A172 (cell line): Measurements from ENCODE around the gene DPYD. TPM values are rescaled to one million over a fixed set of nuclear protein-coding genes. Genes with fewer than 3 reads are reported as not detected.

Source experiments
- DNase-seq: peaks from one replicate; pipeline ENCODE4 v3.0.0-alpha.2; 2015; ENCODE audit warnings: low spot score
- total RNA-seq: library from RNA; depleted of rRNA; stranded (reverse); fragments of >200 nt; shearing (Covaris generic); gene quantifications from 2 replicates; pipeline ENCODE4 v1.2.3, GENCODE V29; 2014

Gene DPYD
- total RNA-seq, 1 experiment from 2014 or later = 30.7 TPM

DNA sequence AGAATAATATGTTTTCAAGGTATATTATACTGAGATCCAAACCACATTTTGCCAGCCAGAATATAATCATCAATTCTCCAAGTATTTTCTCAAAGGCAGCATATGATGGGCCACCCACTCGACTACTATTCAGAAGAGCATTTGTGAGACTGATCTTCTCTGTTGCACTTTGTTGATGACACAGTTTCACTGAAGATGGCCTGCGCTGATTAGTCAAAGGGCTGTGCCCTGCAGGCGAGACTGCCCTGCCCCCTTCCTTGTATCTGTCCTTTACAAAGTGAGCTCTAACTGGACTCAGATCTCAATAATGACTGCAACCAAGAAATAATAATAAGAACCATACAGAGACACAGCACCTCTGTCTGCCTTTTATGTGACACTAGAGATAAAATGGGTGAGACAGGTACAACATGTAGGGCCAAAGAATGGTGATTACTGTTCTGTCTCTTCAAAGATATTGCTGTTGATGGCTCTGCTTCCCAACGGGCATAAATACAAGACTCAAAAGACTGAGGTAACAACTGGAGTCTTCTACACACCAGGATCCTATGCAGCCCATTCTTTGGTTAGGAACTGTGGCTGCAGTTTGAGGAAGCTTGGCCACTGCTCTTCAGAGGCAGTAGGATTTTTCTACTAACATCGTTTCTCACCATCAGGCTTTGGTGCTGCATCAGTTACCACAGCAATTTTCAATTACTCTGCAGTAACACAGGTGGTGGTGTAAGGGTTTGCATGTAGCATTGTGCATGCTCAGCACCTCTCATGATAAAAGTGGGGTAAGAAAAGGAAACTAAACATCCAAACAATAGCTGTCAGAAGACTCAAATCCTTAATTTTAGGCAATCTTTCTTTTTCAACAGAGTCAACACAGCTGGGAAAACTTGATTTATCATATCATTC lies 718.1 kb downstream of the DPYD start:
- no peak for DNase-seq

DNA sequence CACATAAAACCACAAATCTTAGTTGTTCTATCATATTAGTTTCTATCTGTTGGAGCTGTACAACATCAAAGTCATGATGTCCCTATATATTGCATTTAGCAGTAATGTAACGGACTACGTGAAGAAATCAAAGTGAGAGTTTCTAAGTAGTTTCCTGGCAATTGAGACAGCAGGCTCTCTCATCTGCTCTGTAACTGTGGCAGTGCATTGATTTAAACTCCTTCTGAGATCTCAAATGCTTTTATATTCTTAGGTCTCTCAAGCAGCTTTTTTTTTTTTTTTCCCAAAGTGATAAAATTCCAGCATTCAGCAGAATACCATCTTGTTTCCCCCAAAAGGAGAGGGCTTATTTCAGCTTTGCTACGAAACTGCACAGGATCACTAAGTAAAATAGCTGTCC lies 719.2 kb downstream of the DPYD start:
- no peak for DNase-seq

DNA sequence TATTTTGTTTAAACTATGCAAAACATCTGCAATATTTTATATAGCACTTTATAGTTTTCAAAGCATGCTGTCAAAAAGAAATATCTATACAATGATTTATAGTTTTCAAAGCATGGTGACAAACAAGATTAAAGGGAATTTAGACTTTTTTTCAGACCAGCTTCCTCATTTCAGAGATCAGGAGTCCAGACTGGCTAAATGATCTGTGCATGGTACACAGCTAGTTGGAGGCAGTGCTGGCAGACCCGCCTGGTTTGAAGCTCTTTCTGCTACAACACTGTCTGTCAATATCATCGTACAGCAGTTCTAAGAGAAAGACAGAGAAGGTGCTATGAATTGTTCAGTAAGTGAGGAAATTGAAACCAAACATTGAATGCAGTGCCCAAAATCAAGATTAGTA lies 720.2 kb downstream of the DPYD start:
- no peak for DNase-seq

DNA sequence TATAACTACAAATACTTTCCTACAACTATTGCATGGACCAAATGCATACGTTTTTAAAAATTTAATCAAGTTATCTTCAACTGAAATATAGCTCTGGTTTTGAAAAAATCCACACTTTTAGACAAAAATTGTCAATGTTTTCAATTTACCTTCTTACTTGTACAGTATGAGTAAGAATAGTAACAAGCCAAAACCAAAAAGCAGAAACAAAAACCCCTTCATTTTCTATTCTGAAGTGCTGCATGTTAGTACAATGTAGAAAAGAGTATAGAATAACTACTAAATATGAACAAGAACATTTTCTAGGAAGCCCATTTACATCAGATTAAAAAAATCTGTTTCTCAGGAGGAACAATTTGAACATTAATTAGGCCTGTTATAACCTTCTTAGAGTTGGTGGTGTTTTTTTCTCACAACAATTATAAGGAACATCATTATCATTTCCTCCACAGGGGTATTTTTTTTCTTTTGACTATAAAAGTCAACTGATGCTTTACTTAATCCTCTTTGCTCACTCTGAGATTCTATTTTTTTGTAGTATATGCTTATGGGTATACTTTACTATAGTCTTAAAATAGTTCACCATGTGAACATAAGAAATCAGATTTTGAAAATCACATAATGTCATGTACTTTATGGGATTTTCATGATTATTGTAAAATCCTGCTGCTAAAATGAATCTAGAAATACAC lies 723.9 kb downstream of the DPYD start:
- DNase-seq = no peak

DNA sequence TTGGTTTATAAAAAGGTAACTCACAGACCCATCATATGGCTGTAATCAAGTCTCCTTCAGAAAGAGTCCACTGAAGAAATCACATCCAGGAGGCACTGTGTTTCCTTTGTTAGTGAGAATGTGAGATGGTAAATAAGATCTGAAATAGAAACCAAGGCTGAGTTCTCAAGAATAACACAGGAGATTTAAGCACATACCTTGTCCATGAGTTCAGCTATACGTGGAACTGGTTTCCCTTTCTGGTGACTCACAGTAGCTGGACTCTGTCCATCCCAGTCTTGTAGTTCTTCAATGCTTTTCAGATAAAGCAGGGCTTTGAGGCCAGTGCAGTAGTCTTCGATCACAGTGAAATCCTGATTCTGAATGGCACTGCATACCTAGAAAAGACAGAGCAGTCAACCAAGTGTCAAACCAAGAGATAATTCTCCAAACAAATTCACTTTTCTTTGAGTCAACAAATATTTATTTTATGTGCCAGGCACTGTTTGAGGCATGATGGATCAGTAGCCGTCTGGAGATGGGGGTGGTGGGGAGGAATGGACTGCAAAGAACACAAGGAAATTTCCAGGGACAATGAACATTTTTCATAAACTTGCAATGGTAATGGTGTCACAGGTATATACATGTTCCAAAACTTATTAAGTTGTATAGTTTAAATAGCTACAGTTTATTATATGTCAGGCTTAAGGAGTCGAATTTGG lies 727.8 kb downstream of the DPYD start:
- DNase-seq = peak; percentile 92

- peak; percentile 11 for DNase-seq
Observed at GRCh38 chr1:97190326-97190725, 730.5 kb downstream of the DPYD start.

GRCh38 chr1:97186381-97186780 lies 734.5 kb downstream of the DPYD start:
- peak; percentile 10 for DNase-seq

DNA sequence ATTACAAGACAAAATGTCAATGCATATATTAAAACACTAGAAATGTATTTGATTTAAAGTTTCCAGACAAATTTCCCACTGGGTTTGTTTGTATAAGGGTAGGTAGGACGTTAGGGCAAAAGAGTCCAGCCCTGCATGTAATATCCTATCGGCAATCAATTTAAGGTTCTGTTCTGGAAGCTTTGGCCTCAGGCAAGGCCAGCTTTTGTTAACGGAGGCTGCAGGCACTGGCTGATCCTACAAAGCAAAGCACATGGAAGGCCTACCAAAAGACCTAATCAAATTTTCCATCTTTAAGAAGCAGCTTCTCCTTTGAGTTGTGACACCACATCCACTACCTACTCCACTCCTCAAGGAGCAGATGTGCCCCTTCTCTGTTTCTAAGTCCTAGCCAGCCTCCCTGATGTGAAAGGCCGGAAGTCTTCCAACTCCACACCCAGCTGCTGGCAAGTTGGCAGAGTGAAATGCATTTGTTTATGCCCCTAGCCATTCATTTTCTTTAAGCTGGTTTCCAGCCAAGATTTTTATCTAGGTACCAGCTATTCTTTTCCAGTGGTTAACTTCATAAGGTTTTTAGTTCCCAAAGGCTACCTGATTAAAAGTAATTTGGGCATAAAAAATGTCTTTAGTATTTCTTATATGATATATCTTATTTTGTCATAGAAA lies 746.7 kb downstream of the DPYD start:
- DNase-seq = peak; percentile 21

GRCh38 chr1:97170300-97170699 lies 750.5 kb downstream of the DPYD start:
- DNase-seq = no peak

- DNase-seq = no peak
Observed at GRCh38 chr1:97168056-97168455, 752.8 kb downstream of the DPYD start.

- no peak for DNase-seq
Observed at GRCh38 chr1:97167246-97167645, 753.6 kb downstream of the DPYD start.

GRCh38 chr1:97166626-97167025 lies 754.2 kb downstream of the DPYD start:
- DNase-seq = no peak

DNA sequence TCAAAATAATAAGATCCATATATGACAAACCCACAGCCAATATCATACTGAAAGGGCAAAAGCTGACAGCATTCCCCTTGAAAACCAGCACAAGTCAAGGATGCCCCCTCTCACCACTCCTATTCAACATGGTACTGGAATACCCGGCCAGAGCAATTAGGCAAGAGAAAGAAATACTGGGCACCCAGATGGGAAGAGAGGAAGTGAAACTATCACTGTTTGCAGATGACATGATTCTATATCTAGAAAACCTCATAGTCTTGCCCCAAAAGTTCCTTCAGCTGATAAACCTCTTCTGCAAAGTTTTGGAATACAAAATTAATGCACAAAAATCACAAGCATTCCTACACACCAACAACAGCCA lies 756.6 kb downstream of the DPYD start:
- DNase-seq = no peak

GRCh38 chr1:97163591-97164275 lies 757.1 kb downstream of the DPYD start:
- no peak for DNase-seq

DNA sequence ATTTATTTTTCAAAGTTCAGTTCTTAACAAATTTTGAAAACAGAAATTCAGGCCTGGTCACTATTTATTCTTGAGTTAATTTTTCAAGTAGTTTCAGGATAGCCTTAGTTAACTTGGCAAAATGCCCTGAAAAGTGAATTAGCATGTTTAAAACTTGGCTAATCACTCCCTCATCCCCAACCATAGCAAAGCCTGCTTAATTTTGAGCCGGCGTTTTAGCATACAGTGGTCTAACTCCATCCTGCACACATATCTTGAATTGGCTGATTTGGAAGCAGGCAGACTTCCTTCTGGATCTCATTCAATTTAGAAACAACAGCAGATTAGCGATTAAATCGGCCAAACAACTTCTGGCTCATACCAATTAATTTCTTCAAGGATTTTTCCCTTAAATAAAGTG lies 760.0 kb downstream of the DPYD start:
- DNase-seq = no peak

GRCh38 chr1:97159342-97159741 lies 761.5 kb downstream of the DPYD start:
- no peak for DNase-seq

- DNase-seq = no peak
Observed at GRCh38 chr1:97158691-97159096, 762.1 kb downstream of the DPYD start.

GRCh38 chr1:97157991-97158390 lies 762.8 kb downstream of the DPYD start:
- DNase-seq = no peak

GRCh38 chr1:97151651-97152050 lies 769.2 kb downstream of the DPYD start:
- no peak for DNase-seq

DNA sequence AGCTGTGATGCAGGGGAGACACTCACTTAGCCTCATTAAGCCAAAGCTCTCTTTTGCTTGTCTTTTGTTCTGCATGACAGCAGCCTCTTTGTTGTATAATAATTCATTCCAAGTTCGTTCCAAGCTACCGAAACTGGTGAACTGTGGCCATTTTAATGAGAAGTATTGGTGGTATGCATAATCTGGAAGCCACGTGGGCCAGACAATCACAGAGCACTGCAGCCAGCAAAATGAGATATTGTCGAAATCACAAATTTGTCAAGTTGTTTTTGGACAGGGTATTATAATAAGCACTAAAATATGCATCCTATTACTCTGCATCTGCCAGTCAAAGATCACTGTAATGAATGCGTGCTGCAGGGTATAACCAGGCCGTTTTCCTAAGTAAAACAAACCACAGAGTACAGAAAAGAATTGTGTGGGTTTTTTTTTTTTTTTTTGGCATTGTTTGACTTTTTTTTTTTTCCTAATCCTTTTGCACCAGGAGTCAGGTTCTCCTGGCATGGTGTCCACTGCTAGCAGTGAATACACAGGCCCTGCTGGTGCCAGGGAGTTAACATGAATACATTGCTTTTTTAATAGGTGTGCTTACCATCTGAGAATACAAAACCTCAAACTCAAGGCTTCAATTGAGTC lies 775.4 kb downstream of the DPYD start:
- peak; percentile 86 for DNase-seq

- peak; percentile 76 for DNase-seq
Observed at GRCh38 chr1:97144527-97144926, 776.3 kb downstream of the DPYD start.
